Keratinocyte (primary cell): Measurements from ENCODE around the gene VPS8.

ENCODE experiments used
- EZH2 ChIP-seq: IDR thresholded peaks from one replicate; pipeline ENCODE4 v1.6.1; 2012; ENCODE audit warnings: inconsistent platforms, mild to moderate bottlenecking, low read length, moderate library complexity
- TF ChIP-seq, protein P1 (sequence below), 3 experiments: IDR thresholded peaks in 1 of 3; conservative IDR thresholded peaks in 1 of 3; optimal IDR thresholded peaks in 1 of 3; 2 replicates in 2 of 3; 3 replicates in 1 of 3; pipeline versions ENCODE3 to v1.5.1; 2011; ENCODE audit warnings: low read length in 3 of 3, mild to moderate bottlenecking in 3 of 3, moderate library complexity in 2 of 3, control low read depth in 1 of 3, inconsistent platforms in 1 of 3; ENCODE audit not compliant: insufficient read depth in 2 of 3; ENCODE audit errors: extremely low read depth in 1 of 3

DNA sequence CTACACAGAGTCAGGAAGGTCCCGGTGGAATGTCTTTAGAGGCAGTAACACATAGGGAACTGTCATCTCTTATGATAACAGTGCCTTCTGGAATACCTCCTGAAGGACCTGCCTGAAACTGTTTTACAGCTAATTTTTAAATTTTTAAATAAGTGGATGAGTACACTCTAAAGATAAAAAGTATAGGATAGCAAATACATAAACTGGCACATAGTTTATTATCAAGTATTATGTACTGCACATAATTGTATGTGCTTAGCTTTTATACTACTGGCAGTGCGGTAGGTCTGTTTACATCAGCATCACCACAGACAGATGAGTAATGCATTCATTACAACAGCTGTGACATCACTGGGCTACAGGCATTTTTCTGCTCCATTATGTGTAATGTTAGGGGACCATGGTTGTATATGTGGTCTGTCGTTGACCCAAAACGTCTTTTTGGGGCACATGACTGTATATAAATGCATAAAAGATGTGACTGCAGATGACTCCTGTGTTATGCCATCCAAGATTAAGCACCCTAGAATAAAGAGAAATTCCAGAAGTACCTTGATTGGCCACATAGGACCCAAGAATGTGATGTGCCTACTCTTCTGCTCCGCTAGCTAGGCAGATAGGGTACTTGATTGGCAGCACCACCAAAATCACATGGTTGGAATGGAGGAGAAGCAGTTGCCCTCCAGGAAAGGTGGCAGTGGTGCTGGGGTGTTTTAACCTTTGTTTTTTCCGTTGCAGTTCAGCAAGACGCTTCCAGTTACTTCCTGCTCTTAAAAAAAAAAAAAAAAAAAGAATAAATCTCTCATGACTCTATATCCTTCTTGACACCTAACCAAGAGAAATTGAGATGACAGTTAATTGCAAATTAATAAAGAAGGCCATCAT lies 3.3 kb downstream of the VPS8 start:
- TF ChIP-seq, protein P1, sequence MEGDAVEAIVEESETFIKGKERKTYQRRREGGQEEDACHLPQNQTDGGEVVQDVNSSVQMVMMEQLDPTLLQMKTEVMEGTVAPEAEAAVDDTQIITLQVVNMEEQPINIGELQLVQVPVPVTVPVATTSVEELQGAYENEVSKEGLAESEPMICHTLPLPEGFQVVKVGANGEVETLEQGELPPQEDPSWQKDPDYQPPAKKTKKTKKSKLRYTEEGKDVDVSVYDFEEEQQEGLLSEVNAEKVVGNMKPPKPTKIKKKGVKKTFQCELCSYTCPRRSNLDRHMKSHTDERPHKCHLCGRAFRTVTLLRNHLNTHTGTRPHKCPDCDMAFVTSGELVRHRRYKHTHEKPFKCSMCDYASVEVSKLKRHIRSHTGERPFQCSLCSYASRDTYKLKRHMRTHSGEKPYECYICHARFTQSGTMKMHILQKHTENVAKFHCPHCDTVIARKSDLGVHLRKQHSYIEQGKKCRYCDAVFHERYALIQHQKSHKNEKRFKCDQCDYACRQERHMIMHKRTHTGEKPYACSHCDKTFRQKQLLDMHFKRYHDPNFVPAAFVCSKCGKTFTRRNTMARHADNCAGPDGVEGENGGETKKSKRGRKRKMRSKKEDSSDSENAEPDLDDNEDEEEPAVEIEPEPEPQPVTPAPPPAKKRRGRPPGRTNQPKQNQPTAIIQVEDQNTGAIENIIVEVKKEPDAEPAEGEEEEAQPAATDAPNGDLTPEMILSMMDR (optimal IDR thresholded peaks at IDR 0.05 in 1 of 3, IDR thresholded peaks at IDR 0.05 in 1 of 3, conservative IDR thresholded peaks at IDR 0.05 in 1 of 3; ENCODE audit: extremely low read depth in 1 of 3, insufficient read depth in 2 of 3, low read length in 3 of 3) = no peak
- no peak for TF ChIP-seq EZH2
